ENCODE measurements around the gene SCYGR4. TPM values are rescaled to one million over a fixed set of nuclear protein-coding genes. Genes with fewer than 3 reads are reported as not detected.

Gene SCYGR4
- total RNA-seq, 2 experiments from 2014 or later, result not detected

GRCh38 chr2:227623226-227623625 is 5.9 kb downstream of the SCYGR4 start:
- no peak overlapping the region for H3K4me3 Mint-ChIP-seq
- H3K27me3 Mint-ChIP-seq, result peaks cover 14% of the 10 kb centered on the region
- H3K4me1 Mint-ChIP-seq, result peaks cover 4% of the 10 kb centered on the region
- ChIA-PET POLR2A (no interaction called here), CTCF (no interaction called here)
- no peak for DNase-seq
- H3K36me3 Mint-ChIP-seq (ENCODE audit: low read depth), result no peaks in the 10 kb centered on the region
- no peak overlapping the region for H3K27ac Mint-ChIP-seq
- no peaks in the 10 kb centered on the region for H3K9me3 Mint-ChIP-seq

- DNase-seq, result no peak
- POLR2A ChIA-PET, result no interaction called here
- H3K27ac Mint-ChIP-seq, result no peak overlapping the region
These were observed 8.1 kb downstream of the SCYGR4 start for GRCh38 chr2:227625420-227625819.

GRCh38 chr2:227626580-227627151 is 9.4 kb downstream of the SCYGR4 start:
- Mint-ChIP-seq H3K27me3 (peaks cover 39% of the 10 kb centered on the region), H3K36me3 (ENCODE audit: low read depth) (no peaks in the 10 kb centered on the region), H3K27ac (no peak overlapping the region), H3K4me1 (peaks cover 4% of the 10 kb centered on the region), H3K9me3 (no peaks in the 10 kb centered on the region), H3K4me3 (no peak overlapping the region)
- DNase-seq, result no peak
- CTCF ChIA-PET, result no interaction called here
- POLR2A ChIA-PET, result no interaction called here

More at GRCh38 chr2:227625420-227625819, 8.1 kb downstream of the SCYGR4 start:
- no peaks in the 10 kb centered on the region for H3K36me3 Mint-ChIP-seq (ENCODE audit: low read depth)
- H3K4me1 Mint-ChIP-seq, result peaks cover 4% of the 10 kb centered on the region
- H3K9me3 Mint-ChIP-seq, result no peaks in the 10 kb centered on the region
- peaks cover 30% of the 10 kb centered on the region for H3K27me3 Mint-ChIP-seq
- CTCF ChIA-PET, result interaction anchor here (0.9 to 1.2 kb wide), 2 partner anchors 33 to 141 kb away, joined by 3 to 4 read pairs; no protein-coding TSS in a partner anchor
- H3K4me3 Mint-ChIP-seq, result no peak overlapping the region

GRCh38 chr2:227627769-227628168 is 10.5 kb downstream of the SCYGR4 start:
- DNase-seq, result no peak
- Mint-ChIP-seq H3K36me3 (ENCODE audit: low read depth) (no peaks in the 10 kb centered on the region), H3K4me3 (no peak overlapping the region), H3K27me3 (peaks cover 42% of the 10 kb centered on the region), H3K4me1 (peaks cover 4% of the 10 kb centered on the region), H3K9me3 (no peaks in the 10 kb centered on the region), H3K27ac (no peak overlapping the region)
- CTCF ChIA-PET, result interaction anchor here (2.2 kb wide), 1 partner anchor 31 kb away, joined by 7 read pairs; no protein-coding TSS in a partner anchor
- POLR2A ChIA-PET, result no interaction called here

DNA sequence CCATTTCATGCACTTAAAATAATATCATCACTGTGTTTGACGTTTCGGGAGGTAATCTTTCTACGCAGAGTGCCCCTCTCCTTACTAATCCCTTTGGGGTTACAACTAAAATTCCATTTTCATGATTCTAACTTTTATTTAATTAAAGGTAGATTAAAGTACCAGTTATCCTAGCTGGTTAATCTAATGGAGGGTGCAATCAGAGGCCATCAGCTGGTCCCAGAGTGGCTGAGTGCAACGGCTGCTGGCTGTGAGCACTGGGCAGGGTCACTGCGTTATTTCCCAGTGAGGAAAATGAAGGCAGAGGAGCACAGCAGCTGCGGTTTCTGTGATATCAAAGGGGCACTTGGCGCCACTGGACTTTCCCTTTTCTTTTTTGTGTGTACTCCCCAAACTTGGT is 12.1 kb downstream of the SCYGR4 start:
- H3K36me3 Mint-ChIP-seq (ENCODE audit: low read depth), result no peaks in the 10 kb centered on the region
- H3K27me3 Mint-ChIP-seq, result peaks cover 39% of the 10 kb centered on the region
- H3K27ac Mint-ChIP-seq, result no peak overlapping the region
- CTCF ChIA-PET, result interaction anchor here (2.2 kb wide), 1 partner anchor 29 kb away, joined by 7 read pairs; no protein-coding TSS in a partner anchor
- no peak for DNase-seq
- H3K4me3 Mint-ChIP-seq, result no peak overlapping the region
- H3K9me3 Mint-ChIP-seq, result no peaks in the 10 kb centered on the region
- H3K4me1 Mint-ChIP-seq, result peaks cover 4% of the 10 kb centered on the region
- POLR2A ChIA-PET, result no interaction called here

- no peak for DNase-seq
- CTCF ChIA-PET, result interaction anchor here (1.4 kb wide), 1 partner anchor 136 kb away, joined by 3 read pairs; no protein-coding TSS in a partner anchor
- Mint-ChIP-seq H3K27ac (no peak overlapping the region), H3K27me3 (peaks cover 39% of the 10 kb centered on the region), H3K9me3 (no peaks in the 10 kb centered on the region), H3K4me1 (peaks cover 4% of the 10 kb centered on the region), H3K36me3 (ENCODE audit: low read depth) (no peaks in the 10 kb centered on the region), H3K4me3 (no peak overlapping the region)
- POLR2A ChIA-PET, result no interaction called here
These were observed 13.0 kb downstream of the SCYGR4 start for GRCh38 chr2:227630322-227630721.

DNA sequence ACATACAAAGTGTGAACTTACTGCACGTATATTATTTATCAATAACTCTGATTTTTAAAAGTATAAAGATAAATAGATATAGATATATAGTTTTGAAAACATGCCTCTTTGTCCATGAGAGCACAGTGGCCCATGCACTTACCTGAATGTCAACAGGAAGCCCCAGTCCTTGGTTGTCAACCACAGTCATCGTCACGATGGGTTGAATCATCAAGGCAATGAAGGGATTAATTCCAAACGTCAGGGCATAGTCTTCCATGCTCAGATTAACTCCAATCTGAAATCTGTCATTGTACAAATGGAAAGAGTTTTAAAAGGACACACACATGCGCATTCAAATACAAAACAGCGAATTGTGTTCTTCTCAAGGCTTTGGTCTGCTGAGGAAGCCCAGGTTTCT is 15.5 kb downstream of the SCYGR4 start:
- no peak for DNase-seq
- Mint-ChIP-seq H3K36me3 (ENCODE audit: low read depth) (no peaks in the 10 kb centered on the region), H3K4me3 (no peak overlapping the region), H3K4me1 (peaks cover 2% of the 10 kb centered on the region), H3K9me3 (no peaks in the 10 kb centered on the region), H3K27ac (no peak overlapping the region), H3K27me3 (peaks cover 33% of the 10 kb centered on the region)
- ChIA-PET CTCF (no interaction called here), POLR2A (no interaction called here)

DNA sequence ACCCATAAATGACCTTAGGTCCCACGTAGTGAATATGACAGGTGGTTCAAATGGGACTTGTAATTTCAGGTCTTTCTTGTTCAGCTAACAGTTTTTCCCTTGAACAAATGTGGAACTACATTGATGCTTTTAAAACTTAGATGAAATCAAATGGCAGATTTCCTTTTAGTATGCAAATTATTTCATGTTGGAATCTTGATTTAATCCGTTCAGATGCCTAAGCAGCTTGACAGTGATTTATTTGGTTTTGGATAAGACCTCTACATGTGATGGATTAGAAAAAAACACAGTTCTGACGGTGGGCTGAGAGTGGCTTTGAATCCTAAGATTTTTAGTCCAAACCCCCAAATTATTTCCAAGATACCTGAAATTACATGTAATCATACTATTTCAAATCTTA is 16.9 kb downstream of the SCYGR4 start:
- no peak for DNase-seq
- CTCF ChIA-PET, result interaction anchor here (1.0 kb wide), 1 partner anchor 24 kb away, joined by 4 read pairs; no protein-coding TSS in a partner anchor
- Mint-ChIP-seq H3K9me3 (no peaks in the 10 kb centered on the region), H3K4me3 (no peak overlapping the region), H3K36me3 (ENCODE audit: low read depth) (no peaks in the 10 kb centered on the region), H3K4me1 (no peaks in the 10 kb centered on the region), H3K27me3 (peaks cover 27% of the 10 kb centered on the region), H3K27ac (no peak overlapping the region)
- POLR2A ChIA-PET, result no interaction called here

DNA sequence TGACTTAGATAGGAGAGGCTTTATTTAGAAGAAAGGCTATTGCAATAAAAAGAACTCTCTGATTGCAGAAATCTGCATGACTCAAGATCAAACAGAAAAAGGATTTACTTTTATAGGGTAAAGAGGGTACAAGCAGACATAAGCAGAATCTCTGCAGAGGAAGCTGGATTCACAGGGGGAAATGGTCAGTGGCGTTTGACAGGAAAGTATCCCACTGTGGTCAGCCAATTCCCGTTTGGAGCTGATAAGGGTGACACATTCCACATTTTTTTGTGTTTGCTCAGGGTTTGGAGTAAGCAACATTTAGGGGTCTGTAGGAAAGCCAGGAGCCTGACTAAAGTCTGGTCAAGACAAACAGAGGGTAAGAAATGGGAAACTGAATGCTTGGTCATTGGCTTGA is 25.4 kb downstream of the SCYGR4 start:
- Mint-ChIP-seq H3K4me1 (no peaks in the 10 kb centered on the region), H3K27ac (no peak overlapping the region), H3K27me3 (peaks cover 10% of the 10 kb centered on the region), H3K9me3 (no peaks in the 10 kb centered on the region), H3K36me3 (ENCODE audit: low read depth) (no peaks in the 10 kb centered on the region), H3K4me3 (no peak overlapping the region)
- POLR2A ChIA-PET, result no interaction called here
- no peak for DNase-seq
- CTCF ChIA-PET, result no interaction called here

DNA sequence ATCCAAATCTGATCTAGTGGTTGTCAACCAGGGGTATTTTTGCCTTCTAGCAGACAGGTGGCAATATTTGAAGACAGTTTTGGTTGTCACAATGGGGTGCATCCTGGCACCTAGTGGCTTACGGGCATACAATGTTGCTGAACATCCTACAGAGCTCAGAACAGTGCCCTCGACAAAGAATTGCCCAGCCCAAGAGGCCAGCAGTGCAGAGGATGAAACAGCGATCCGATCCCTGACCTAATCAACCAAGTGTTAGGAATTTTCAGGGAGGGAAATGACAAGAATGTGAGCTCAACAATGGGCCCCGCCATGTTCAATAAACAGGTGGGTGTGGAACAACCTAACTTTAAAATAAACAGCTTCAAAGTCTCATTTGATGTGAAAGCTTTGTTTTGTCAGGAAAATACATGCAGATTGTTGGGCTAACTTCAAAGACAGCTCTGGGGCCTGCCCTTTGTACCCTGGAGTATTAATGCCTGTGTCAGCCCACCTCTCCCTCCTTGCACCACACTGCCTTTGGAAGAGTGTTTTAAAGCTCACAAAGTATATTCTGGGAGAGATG is 26.8 kb downstream of the SCYGR4 start:
- no peak overlapping the region for H3K4me3 Mint-ChIP-seq
- H3K9me3 Mint-ChIP-seq, result no peaks in the 10 kb centered on the region
- no peak for DNase-seq
- H3K27me3 Mint-ChIP-seq, result peaks cover 15% of the 10 kb centered on the region
- CTCF ChIA-PET, result interaction anchor here (0.7 to 0.9 kb wide), 2 partner anchors 15 to 170 kb away, joined by 3 read pairs; no protein-coding TSS in a partner anchor
- no peaks in the 10 kb centered on the region for H3K36me3 Mint-ChIP-seq (ENCODE audit: low read depth)
- H3K4me1 Mint-ChIP-seq, result no peaks in the 10 kb centered on the region
- POLR2A ChIA-PET, result no interaction called here
- H3K27ac Mint-ChIP-seq, result no peak overlapping the region

DNA sequence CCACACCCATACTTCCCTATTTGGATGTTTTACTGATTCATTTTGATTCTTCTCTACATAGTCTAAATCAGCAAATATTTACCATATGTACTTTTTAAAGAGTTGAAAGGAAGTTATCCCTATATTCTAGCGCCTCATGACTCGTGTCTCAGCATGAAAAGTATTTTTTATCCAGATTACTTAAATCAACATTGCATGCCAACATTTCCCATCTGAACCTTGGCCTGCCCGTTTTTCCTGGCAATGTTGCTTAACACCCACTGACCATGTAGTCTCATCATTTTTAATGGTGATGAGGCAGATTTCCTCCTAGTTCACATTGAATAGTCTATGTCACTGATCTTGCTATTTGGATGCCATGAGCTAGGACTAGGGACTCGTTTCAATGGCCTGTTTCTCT is 36.1 kb downstream of the SCYGR4 start:
- ChIA-PET POLR2A (no interaction called here), CTCF (no interaction called here)
- no peaks in the 10 kb centered on the region for H3K9me3 Mint-ChIP-seq
- H3K27ac Mint-ChIP-seq, result no peak overlapping the region
- H3K36me3 Mint-ChIP-seq (ENCODE audit: low read depth), result no peaks in the 10 kb centered on the region
- no peak overlapping the region for H3K4me3 Mint-ChIP-seq
- DNase-seq, result no peak
- H3K4me1 Mint-ChIP-seq, result no peaks in the 10 kb centered on the region
- H3K27me3 Mint-ChIP-seq, result peaks cover 4% of the 10 kb centered on the region

- no peak for DNase-seq
- H3K27ac Mint-ChIP-seq, result no peak overlapping the region
- CTCF ChIA-PET, result no interaction called here
- H3K4me1 Mint-ChIP-seq, result no peaks in the 10 kb centered on the region
- H3K9me3 Mint-ChIP-seq, result no peaks in the 10 kb centered on the region
- POLR2A ChIA-PET, result no interaction called here
- H3K4me3 Mint-ChIP-seq, result no peak overlapping the region
- H3K36me3 Mint-ChIP-seq (ENCODE audit: low read depth), result no peaks in the 10 kb centered on the region
- peaks cover 4% of the 10 kb centered on the region for H3K27me3 Mint-ChIP-seq
These were observed 37.1 kb downstream of the SCYGR4 start for GRCh38 chr2:227654426-227654825.

GRCh38 chr2:227655454-227655853 is 38.2 kb downstream of the SCYGR4 start:
- Mint-ChIP-seq H3K9me3 (no peaks in the 10 kb centered on the region), H3K27me3 (peaks cover 4% of the 10 kb centered on the region), H3K4me3 (no peak overlapping the region), H3K4me1 (no peaks in the 10 kb centered on the region), H3K36me3 (ENCODE audit: low read depth) (no peaks in the 10 kb centered on the region), H3K27ac (no peak overlapping the region)
- no peak for DNase-seq
- CTCF ChIA-PET, result no interaction called here
- POLR2A ChIA-PET, result no interaction called here

DNA sequence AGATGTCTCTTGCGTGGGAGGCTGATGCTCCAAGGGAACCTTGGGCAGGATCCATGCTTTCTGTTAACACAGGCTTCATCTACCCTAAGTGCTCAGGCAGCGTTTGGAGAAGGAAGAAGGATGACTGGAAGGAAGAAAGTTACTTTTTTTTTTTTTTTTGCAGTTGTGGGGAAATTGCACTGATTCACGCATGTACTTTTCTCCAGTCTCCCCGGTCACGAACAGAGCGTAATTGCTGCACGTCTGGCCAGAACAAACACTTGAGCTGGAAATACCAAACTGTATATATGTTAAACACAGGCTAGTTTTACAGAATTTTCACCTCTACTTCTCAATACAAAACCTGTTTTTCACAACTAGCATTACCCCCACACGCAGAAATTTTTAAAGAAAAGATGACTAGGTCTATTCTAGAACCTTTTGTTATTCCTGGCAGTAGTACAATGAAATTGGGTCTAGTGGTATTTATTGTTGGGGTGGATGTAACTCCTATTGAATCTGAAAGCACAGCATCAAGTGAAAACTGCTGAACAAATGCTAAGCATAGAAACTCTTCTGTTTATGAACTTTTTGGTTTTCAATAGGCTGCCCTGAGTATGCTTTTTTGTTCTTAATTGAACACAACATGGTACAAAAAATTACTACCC is 40.0 kb downstream of the SCYGR4 start:
- ChIA-PET CTCF (interaction anchor here (0.7 to 4.6 kb wide), 16 partner anchors 8 to 427 kb away, joined by 3 to 43 read pairs (median 4); no protein-coding TSS in a partner anchor), POLR2A (no interaction called here)
- Mint-ChIP-seq H3K9me3 (no peaks in the 10 kb centered on the region), H3K27me3 (peaks cover 6% of the 10 kb centered on the region), H3K4me3 (no peak overlapping the region), H3K36me3 (ENCODE audit: low read depth) (no peaks in the 10 kb centered on the region), H3K4me1 (no peaks in the 10 kb centered on the region), H3K27ac (no peak overlapping the region)
- DNase-seq, result no peak
